HG02943 (cell line): ENCODE results near the gene TEX22.

ENCODE experiments used
- ATAC-seq: cut with Tn5 transposase; IDR thresholded peaks from one replicate; pipeline ENCODE4 v1.9.1; 2021; ENCODE audit warnings: mild to moderate bottlenecking, low read depth, moderate library complexity; ENCODE audit not compliant: unreplicated experiment

The TEX22 gene

DNA sequence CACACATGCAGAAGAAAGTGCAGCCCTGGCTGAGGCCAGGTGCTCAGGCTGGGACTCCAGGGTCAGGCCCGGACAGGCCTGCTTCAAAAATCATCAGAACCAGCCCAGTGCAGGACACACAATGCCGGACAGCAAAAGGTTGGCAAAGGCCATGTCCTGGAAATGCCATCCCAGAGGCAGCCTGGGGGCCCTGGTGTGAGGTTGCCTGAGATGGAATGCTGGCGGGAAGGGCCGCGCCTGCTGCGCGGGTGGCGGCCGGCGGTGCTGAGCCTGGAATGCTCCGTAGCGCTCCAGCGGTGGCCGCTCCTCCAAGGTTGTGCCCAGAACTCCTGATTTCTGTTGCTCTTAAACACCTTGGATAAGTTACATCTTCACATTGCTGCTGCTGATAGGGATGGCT, 54.6 kb downstream of the TEX22 start:
- no peak for ATAC-seq

DNA sequence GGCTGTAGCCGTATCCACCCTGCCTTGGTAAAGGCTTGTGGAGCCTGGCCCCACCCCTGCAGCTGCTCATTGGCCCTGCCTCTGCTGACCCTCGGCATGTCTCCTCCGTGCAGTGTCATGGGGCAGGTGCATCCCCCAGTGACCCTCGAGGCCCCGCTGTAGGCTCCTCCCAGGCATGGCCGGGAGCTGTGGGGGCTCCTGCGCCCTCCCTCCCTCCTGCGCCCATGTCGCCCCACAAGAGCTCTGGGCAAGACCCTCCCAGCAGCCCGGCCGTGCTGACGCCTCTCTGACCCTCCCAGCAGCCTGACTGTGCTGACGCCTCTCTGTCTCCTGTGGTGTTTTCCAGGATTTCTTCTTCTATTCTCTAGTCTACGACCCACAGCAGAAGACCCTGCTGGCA, 55.5 kb downstream of the TEX22 start:
- ATAC-seq, result no peak

DNA sequence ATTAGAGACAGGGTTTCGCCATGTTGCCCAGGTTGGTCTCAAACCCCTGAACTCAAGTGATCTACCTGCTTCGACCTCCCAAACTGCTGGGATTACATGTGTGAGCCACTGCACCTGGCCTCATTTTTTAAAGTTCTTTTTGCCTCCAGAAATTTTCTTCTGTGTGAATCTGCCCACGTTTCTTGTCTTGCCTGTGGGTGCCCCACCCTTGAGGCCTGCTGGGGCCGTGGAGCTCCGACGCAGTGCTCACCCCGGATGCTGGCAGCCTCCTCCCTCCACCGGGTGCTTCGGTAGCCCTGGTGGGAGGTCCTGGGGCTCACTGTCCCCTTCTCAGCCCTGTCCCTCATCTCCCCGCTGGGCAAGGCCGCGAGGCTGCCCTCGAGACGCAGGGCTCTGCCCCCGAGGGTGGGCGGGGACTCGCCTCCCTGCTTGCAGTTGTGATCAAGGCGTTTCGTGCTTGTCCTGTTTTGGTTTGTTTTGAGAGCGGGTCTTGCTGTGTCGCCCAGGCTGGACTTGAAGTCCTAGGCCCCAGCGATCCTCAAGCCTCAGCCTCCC, 56.8 kb downstream of the TEX22 start:
- no peak for ATAC-seq

DNA sequence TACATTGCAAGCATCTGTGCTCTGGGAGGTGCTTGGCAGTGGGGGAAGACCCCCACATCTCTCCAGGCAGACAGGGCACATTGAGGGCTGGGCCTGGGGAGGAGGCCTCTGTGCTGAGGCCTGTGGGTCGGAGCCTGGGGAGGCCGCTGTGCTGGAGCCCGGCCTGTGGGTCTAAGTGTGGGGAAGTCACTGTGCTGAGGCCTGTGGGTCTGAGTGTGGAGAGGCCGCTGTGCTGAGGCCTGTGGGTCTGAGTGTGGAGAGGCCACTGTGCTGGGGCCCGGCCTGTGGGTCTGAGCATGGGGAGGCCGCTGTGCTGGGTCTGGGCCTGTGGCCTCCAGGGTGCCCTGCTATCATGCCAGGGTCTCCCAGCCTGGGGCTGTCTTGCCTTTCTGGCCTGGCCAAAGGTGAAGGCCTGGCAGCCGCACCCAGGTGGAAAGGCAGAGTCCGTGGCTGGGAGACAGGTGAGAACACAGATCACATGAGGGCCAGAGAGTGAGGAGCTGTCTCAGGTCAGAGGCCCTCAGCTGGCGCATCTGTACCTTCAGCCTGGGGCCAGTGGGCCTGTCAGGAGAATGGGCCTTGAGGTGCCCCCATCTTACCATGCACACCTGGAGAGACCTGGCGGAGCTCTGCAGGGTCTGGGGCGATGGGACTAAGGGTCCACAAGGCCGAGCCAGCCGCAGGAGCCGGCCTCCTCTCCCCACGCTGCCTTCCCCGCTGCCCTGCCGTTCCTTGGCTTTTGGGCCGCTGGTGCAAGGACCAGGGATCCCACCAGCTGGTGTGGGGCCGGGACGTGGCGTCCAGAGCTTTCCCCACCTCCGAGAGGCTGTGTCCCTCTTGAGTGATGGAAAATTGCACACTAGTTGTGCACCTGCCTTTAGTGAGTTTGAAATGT, 57.7 kb downstream of the TEX22 start:
- no peak for ATAC-seq

GRCh38 chr14:105456736-105457617, 58.6 kb downstream of the TEX22 start:
- ATAC-seq, result no peak

DNA sequence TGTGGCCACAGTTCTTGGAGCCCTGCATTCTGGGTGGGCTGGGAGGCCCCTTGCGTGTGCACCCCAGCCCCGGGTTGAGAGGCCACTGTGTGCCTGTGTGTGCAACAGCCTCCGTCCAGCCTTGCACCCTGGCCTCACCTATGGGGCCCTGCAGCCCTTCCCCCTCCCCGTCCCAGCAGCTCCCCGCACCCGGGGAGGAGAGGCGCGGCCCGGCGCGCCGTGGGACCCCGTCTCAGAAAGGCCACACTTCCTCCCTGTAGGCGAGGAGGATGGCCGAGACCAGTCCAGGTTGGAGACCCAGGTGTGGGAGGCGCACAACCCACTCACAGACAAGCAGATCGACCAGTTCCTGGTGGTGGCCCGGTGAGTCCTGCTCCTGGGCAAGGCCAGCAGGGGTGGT, 59.7 kb downstream of the TEX22 start:
- ATAC-seq, result no peak

DNA sequence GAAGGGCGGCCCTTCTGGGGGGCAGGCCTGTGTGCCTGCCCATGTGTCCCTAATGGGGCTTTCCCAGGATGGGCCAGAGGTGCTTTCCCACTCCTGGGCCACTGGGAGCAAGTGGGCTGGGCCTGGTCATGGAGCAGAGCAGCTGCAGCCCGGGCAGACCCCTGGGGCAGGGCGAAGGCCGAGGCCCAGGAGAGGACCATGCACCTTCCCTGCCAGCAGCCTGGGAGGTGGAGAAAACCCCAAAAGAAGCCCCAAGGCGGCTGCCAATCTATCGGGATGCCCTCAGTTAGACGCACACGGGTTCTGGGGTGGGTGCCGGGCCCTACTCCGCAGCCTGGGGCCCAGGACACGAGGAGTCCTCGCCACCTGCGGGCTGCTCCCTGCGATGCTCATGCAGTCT, 60.2 kb downstream of the TEX22 start:
- no peak for ATAC-seq

DNA sequence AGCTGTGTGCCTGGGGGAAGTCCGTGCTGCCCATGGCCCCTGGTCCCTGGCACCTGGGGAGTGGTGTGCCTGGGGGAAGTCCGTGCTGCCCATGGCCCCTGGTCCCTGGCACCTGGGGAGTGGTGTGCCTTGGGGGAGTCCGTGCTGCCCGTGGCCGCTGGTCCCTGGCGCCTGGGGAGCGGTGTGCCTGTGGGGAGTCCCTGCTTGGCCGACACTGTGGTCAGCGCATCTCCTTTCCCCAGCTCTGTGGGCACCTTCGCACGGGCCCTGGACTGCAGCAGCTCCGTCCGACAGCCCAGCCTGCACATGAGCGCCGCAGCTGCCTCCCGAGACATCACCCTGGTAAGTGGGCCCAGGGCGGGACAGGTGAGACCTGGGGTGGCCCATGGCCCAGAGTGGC, 61.8 kb downstream of the TEX22 start:
- ATAC-seq, result no peak

GRCh38 chr14:105460616-105461015, 62.3 kb downstream of the TEX22 start:
- no peak for ATAC-seq

DNA sequence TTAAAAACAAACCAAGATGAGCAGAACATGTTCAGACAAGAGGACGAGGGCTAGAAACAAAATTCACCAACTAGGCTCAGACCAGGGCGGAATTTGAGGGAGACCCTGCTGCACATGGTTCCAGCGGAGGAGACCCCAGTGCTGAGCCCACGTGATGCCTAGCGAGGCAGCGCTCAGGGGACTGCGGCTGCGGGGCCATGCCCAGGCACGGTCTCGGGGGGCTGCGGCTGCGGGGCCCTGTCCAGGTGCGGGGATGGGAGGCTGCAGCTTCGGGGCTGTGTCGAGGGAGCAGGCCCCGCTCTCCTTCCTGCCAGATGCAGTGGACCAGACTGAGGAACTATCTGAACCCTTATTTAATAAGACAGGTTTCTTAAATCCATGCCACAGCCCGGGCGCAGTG, 63.6 kb downstream of the TEX22 start:
- no peak for ATAC-seq
